Natural killer cell treated with Interleukin-12 subunit alpha and Interleukin-12 subunit beta and Interleukin-15 and Interleukin-18, amount 100 ng/mL, for 72 hours (primary cell): ENCODE results near the gene NKTR. TPM values are rescaled to one million over a fixed set of nuclear protein-coding genes. Genes with fewer than 3 reads are reported as not detected.
"Not testable (repeated sequence)": the region's sequence is repeated elsewhere in the genome, so short reads cannot be mapped to it uniquely, and the experiment has no call there.

Experiments
- ATAC-seq, 2 donors: fragments of 150-1000 bp; cut with Tn5 transposase in 1 of 2; sonication (Bioruptor Pico), chemical (Tn5 transposase) in 1 of 2; 2 replicates each; pipeline ENCODE4 v1.10.0; 2021
- DNase-seq: peaks from one replicate; pipeline ENCODE4 v3.0.0; 2022; ENCODE audit warnings: low spot score
- H3K27ac Mint-ChIP-seq, 2 donors: 1 replicate in 1 of 2; 2 replicates in 1 of 2; pipeline ENCODE4 v1.8.0; 2022; ENCODE audit warnings: mixed read lengths in 2 of 2, mild to moderate bottlenecking in 1 of 2, moderate library complexity in 1 of 2
- H3K27me3 Mint-ChIP-seq, 2 donors: 1 replicate in 1 of 2; 2 replicates in 1 of 2; pipeline ENCODE4 v1.8.0; 2022; ENCODE audit warnings: mixed read lengths in 2 of 2
- H3K36me3 Mint-ChIP-seq: one replicate; pipeline ENCODE4 v1.8.0; 2022; ENCODE audit warnings: mixed read lengths
- H3K4me1 Mint-ChIP-seq, 2 donors: 1 replicate in 1 of 2; 2 replicates in 1 of 2; pipeline ENCODE4 v1.8.0; 2022; ENCODE audit warnings: low read depth in 2 of 2, mixed read lengths in 2 of 2, mild to moderate bottlenecking in 1 of 2
- H3K4me3 Mint-ChIP-seq: one replicate; pipeline ENCODE4 v1.8.0; 2022; ENCODE audit warnings: mixed read lengths
- H3K9me3 Mint-ChIP-seq: 2 replicates; pipeline ENCODE4 v1.8.0; 2022; ENCODE audit warnings: mixed read lengths
- total RNA-seq, 2 donors: library from RNA; stranded (reverse); gene quantifications; one replicate each; pipeline ENCODE4 v1.2.3, GENCODE V29; 2022

The NKTR gene
- total RNA-seq, result 100 to 1,000 TPM in 1 of 2 donors, 10 to 100 TPM in 1; 85.4 to 145 TPM

DNA sequence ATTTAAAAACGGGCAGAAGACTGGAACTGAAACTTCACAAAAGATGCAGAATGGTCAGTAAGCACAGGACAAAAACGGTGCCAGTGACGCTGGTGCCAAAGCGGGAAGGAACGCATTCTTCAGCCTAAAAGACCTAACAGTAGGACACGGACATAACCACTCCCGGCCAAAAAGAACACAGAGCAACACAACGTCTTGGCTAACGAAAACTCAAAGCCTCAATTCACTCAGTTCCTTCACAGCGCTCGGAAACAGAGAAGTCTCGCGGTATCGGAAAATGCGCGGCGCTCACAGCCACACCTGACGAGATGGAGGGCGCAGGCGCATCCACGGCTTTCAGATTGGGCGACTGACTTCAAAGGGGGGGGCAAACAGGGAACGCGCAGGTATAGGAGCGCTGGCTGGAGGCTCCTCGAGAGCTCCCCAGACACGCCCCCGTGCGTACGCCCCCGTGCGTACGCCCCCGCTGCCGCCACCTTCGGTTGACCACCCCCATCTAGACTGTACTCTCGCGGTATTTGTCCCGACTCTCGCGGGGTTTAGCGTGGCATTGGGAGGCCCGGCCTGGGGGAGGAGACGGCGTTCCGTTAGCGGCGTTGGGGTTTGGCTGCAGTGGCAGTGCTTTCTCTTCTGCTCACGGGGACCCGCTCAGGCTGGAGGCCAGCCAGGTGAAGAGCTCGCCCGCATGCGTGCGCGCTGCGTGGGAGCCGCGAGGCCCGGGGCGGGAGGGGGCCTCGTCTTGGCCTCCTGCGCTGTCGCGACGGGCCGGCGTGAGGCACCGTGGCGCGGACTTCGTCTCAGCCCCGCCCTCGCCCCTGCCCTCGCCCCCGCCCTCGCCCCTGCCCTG, at the start of gene NKTR:
TSS of gene NKTR (plus strand) at position 576 of the 847 bp plus-strand sequence. CDS start 321 bp downstream, outside the sequence.
- H3K4me1 Mint-ChIP-seq, result peaks cover 32 to 41% of the 10 kb centered on the region in 2 donors
- no peaks in the 10 kb centered on the region for H3K27me3 Mint-ChIP-seq
- peak; percentile 96 for ATAC-seq
- H3K36me3 Mint-ChIP-seq, result peaks cover 16% of the 10 kb centered on the region
- peak within 1 kb of the TSS; percentile 91 to 95 for H3K27ac Mint-ChIP-seq
- H3K4me3 Mint-ChIP-seq, result peak within 1 kb of the TSS; percentile 93
- peak; percentile 98 for DNase-seq
- H3K9me3 Mint-ChIP-seq, result no peaks in the 10 kb centered on the region

DNA sequence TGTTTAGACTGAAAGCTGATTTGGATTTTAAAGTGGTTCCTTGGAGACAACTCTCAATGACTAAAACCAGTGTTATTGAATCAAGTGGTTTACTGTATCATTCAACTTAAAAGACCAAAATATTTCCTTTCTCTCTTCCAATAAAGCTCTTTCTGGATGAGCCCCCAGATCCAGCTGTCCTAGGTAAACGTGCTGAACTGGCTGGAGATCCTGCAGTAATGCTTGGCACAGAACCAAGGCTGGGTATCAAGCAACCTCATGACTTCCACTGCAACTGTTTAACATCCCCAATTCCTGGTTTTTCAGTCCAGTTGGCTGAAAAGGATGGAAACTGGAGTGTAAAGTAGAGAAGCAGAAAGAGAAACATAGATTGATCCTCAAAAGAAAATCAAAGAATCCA, 47.7 kb upstream of the NKTR start:
- Mint-ChIP-seq H3K4me1 (peaks cover 10 to 13% of the 10 kb centered on the region in 2 donors), H3K27me3 (no peaks in the 10 kb centered on the region), H3K9me3 (no peaks in the 10 kb centered on the region), H3K4me3 (no peak overlapping the region), H3K36me3 (peaks cover 15% of the 10 kb centered on the region), H3K27ac (no peak overlapping the region)
- no peak for ATAC-seq
- no peak for DNase-seq

DNA sequence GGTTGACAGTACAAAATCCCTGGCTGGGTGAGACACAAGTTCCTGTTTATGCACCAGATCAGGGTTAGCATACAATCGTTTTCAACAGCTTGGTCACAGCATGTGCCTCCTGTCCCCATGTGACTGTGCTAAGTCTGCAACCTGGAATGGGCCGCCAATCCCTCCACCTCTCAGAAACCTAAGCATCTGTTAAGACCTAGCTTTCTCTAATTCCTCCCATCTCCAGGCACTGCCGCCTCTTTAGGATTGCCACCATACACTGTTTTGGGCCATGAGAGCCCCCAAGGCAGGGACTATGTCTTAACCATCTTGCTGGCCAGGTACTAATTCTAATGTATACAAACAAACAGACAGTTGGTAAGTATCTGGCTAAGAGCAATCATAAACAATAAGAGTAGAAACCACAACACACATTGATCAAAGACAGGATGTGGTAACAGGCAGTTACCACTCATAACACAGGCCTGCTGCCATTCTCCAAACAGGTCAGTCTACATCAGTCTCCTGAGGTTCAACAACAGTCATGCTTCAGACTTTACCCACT, 44.3 kb upstream of the NKTR start:
- H3K4me1 Mint-ChIP-seq, result peaks cover 10 to 13% of the 10 kb centered on the region in 2 donors
- no peak overlapping the region for H3K4me3 Mint-ChIP-seq
- H3K9me3 Mint-ChIP-seq, result no peaks in the 10 kb centered on the region
- peak overlapping the region in 1 of 2 donors; percentile 39 for H3K27ac Mint-ChIP-seq
- peaks cover 24% of the 10 kb centered on the region for H3K36me3 Mint-ChIP-seq
- no peak for DNase-seq
- ATAC-seq, result peak; percentile 67 to 97
- H3K27me3 Mint-ChIP-seq, result no peaks in the 10 kb centered on the region

DNA sequence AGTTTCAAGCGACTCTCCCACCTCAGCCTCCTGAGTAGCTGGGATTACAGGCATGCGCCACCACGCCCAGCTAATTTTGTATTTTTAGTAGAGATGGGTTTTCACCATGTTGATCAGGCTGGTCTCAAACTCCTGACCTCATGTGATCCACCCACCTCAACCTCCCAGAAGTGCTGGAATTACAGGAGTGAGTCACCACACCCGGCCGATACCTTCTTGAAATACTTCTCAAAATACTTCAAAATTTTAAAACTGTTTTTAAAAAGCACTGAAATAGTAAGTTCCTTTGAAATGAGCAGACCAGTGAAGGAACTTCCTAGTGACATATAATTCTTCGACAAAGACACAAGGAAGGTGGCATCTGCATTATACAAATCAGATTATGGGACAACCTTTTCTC, 43.7 kb upstream of the NKTR start:
- not testable (repeated sequence) for ATAC-seq, H3K9me3 Mint-ChIP-seq, H3K4me3 Mint-ChIP-seq, H3K27me3 Mint-ChIP-seq, DNase-seq
- Mint-ChIP-seq H3K36me3 (peaks cover 25% of the 10 kb centered on the region), H3K4me1 (peaks cover 10 to 13% of the 10 kb centered on the region in 2 donors), H3K27ac (peak overlapping the region; percentile 29 to 39)

DNA sequence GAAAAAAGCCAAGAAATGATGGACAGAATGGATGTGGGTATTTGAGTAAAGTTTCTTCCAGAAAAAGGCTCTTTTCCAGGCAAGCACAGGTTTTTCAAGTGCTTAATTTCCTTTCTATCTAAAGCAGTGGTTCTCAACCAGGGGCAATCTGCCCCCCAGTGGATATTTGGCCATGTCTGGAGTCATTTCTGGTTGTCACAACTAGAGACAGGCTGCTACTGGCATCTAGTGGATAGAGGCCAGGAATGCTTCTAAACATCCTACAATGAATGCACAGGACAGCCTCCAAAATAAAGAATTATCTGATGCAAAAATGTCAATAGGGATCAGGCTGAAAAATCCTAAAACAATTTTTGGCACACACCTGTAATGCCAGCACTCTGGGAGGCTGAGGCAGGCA, 42.6 kb upstream of the NKTR start:
- Mint-ChIP-seq H3K9me3 (no peaks in the 10 kb centered on the region), H3K27ac (no peak overlapping the region), H3K4me1 (peaks cover 10 to 13% of the 10 kb centered on the region in 2 donors), H3K4me3 (no peak overlapping the region), H3K27me3 (no peaks in the 10 kb centered on the region), H3K36me3 (peaks cover 23% of the 10 kb centered on the region)
- DNase-seq, result no peak
- ATAC-seq, result no peak

DNA sequence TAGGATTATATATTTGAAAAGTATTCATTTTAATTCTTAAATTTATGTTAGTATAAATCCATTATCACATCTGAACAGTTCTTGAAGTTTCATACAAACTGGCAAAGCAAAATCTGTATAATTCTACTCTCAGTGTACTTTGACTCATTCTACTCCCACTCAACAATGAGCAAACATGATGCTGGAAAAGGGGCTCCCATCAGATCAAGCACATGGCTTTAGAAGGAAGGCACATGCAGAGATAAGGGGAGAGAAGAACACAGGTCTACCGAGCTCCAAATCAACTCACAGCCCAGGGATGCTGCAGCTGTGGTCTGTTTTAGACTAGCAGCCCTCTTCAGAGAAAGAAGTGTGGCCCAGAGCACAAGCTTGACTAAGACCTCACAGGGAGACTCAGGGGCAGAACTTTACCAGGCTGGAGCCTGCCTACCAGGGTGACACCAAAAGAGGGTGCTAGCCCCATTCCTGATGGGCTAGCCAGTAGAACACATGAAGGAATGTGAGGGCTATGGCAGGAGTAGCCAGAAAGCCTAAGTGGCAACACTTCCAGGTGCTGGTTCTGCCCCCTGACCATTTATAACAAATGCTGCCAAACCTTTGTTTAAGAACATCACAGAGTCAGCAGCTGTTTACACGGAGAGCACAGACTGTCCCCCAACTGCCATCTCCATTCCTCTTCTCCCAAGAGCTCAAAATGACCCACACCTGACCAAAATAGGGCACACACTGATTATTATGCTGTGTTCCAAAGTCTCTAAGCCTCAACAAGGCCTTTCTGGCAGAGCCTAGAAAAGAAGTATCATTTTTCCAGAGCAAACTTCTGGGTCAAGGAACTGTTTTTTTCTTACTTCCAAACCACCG, 38.2 kb upstream of the NKTR start:
- H3K4me1 Mint-ChIP-seq, result peaks cover 2 to 5% of the 10 kb centered on the region in 2 donors
- H3K27me3 Mint-ChIP-seq, result no peaks in the 10 kb centered on the region
- no peak for DNase-seq
- no peak overlapping the region for H3K27ac Mint-ChIP-seq
- H3K9me3 Mint-ChIP-seq, result no peaks in the 10 kb centered on the region
- H3K4me3 Mint-ChIP-seq, result no peak overlapping the region
- ATAC-seq, result no peak
- peaks cover 21% of the 10 kb centered on the region for H3K36me3 Mint-ChIP-seq

DNA sequence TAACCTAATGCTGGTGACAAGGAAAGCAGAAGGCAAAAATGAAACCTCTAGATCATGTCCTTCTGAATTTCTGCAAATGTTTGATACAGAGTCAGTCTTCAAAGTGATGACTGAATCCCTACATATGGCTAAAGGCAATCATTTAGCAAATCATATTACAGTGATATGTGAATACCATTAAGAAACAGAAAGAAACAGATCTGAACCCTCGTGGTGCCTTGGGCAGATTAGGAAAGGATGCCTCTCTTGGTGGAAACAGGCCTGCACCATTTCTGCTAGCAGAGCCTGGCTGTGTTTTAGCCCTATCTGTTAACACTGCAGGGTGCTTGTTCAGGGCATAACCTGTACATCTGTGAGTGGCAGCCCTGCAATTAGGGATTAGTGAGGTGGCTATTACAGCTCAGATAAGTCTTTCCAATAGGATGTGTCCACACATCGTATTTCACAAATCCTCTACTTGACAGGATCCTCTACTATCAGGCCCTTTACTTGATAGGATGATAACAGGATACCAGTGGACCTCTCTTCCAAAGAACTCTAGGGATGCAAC, 30.8 kb upstream of the NKTR start:
- no peak overlapping the region for H3K27ac Mint-ChIP-seq
- ATAC-seq (no peak), DNase-seq (no peak)
- H3K4me1 Mint-ChIP-seq, result peaks cover 5 to 6% of the 10 kb centered on the region in 2 donors
- no peak overlapping the region for H3K4me3 Mint-ChIP-seq
- H3K27me3 Mint-ChIP-seq, result no peaks in the 10 kb centered on the region
- peaks cover 22% of the 10 kb centered on the region for H3K36me3 Mint-ChIP-seq
- no peaks in the 10 kb centered on the region for H3K9me3 Mint-ChIP-seq

DNA sequence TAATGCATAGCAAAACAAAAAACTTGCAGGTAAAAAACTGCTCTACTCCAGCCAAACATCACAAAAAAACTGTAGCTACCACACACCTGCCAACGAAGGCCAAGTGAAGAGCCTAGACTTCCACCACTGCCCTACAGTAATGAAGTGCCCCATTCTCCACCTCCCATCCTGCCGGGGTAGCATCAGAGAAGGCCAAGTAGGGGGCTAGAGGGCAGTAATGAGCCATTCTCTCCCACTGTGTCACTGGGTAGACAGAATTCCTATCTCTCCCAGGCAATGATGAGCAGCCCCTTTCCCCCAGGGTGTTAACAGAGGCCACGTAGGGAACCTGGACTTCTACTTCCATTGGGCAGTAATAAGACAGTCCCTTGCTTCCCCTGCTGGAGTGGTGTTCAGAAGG, 28.2 kb upstream of the NKTR start:
- no peak overlapping the region for H3K27ac Mint-ChIP-seq
- ATAC-seq, result peak in 1 of 2 donors; percentile 63
- no peak overlapping the region for H3K4me3 Mint-ChIP-seq
- H3K27me3 Mint-ChIP-seq, result no peaks in the 10 kb centered on the region
- peaks cover 4% of the 10 kb centered on the region for H3K9me3 Mint-ChIP-seq
- DNase-seq, result no peak
- peaks cover 25% of the 10 kb centered on the region for H3K36me3 Mint-ChIP-seq
- peaks cover 0 to 3% of the 10 kb centered on the region in 2 donors for H3K4me1 Mint-ChIP-seq

DNA sequence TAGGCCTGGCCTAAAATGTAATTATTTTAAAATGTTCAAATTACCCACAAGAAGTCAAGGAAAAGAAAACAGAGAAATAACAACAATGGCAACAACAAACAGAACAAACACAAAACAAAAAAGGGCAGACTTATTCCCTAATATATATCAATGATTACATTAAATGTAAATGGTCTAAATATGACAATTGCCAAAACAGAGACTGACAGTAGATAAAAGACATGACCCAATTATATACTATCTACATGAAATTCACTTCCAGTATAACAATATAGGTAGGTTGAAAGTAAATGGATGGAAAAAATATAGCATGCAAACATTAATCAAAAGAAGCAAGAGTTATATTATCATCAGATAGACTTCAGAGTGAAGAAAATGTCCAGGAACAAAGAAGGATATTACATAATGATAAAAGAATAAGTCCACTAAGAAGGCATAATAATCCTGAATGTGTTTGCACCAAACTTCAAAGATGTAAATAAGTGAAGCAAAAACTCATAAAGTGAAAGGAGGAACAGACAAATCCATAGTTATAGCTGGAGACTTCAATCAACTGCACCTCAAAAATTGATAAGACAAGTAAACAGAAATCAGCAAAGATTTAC, 25.2 kb upstream of the NKTR start:
- peaks cover 30% of the 10 kb centered on the region for H3K36me3 Mint-ChIP-seq
- H3K27me3 Mint-ChIP-seq, result no peaks in the 10 kb centered on the region
- no peak overlapping the region for H3K4me3 Mint-ChIP-seq
- ATAC-seq (no peak), DNase-seq (no peak)
- peaks cover 4% of the 10 kb centered on the region for H3K9me3 Mint-ChIP-seq
- H3K27ac Mint-ChIP-seq, result no peak overlapping the region
- peaks cover 7 to 8% of the 10 kb centered on the region in 2 donors for H3K4me1 Mint-ChIP-seq

DNA sequence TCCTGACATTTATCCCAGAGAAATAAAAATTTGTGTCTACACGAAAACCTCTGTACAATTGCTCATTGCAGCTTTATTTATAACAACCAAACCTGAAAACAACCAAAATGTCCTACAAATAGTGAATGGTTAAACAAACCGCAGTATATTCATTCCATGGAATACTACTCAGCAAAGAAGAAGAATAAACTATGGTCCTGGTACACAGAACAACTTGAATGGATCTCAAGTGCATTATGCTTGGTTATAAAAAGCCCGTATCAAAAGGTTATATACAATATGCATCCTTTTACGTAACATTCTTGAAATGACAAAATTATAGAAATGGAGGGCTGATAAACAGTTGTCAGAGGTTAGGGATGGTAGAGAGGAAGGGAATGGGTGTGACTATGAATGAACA, 22.4 kb upstream of the NKTR start:
- Mint-ChIP-seq H3K4me1 (peaks cover 20 to 30% of the 10 kb centered on the region in 2 donors), H3K36me3 (peaks cover 26% of the 10 kb centered on the region), H3K4me3 (no peak overlapping the region), H3K27me3 (no peaks in the 10 kb centered on the region), H3K9me3 (peaks cover 4% of the 10 kb centered on the region), H3K27ac (no peak overlapping the region)
- DNase-seq (no peak), ATAC-seq (no peak)

DNA sequence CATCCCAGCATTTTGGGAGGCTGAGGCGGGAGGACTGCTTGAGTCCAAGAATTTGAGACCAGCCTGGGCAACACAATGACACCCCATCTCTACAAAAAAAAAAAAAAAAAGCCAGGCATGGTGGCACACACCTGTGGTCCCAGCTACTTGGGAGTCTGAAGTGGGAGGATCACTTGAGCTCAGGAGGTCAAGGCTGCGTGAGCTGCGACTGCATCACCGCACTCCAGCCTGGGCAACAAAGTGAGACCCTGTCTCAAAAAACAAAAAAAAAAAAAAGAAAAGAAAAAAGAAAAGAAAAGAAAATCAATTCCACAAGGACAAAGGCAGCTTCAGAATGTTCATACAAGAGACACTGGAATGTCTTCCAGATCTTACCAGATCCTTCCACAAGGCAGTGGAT, 21.1 kb upstream of the NKTR start:
- Mint-ChIP-seq H3K27ac (peak overlapping the region in 1 of 2 donors; percentile 13), H3K36me3 (peaks cover 17% of the 10 kb centered on the region), H3K4me3 (peak overlapping the region; percentile 40), H3K4me1 (peaks cover 24 to 33% of the 10 kb centered on the region in 2 donors)
- not testable (repeated sequence) for DNase-seq, H3K27me3 Mint-ChIP-seq, ATAC-seq, H3K9me3 Mint-ChIP-seq

DNA sequence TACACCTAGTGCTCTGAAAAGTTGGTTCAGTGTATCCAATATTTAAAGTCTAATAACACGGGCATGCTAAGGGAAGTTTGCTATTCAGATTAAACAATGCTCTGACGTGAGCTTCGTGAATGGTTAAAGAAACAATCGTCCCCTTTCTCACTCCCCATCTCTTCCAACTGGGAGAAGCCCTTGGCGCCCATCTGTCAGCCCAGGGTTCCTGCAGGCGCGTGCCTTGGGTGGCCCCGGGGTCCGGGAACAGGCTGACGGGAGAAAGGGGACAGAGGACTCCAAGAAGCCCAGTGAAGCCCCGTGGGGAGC, 19.1 kb upstream of the NKTR start:
- no peaks in the 10 kb centered on the region for H3K27me3 Mint-ChIP-seq
- peak overlapping the region; percentile 92 for H3K4me3 Mint-ChIP-seq
- ATAC-seq (no peak), DNase-seq (no peak)
- no peaks in the 10 kb centered on the region for H3K9me3 Mint-ChIP-seq
- peaks cover 24 to 33% of the 10 kb centered on the region in 2 donors for H3K4me1 Mint-ChIP-seq
- peaks cover 5% of the 10 kb centered on the region for H3K36me3 Mint-ChIP-seq
- peak overlapping the region; percentile 42 to 86 for H3K27ac Mint-ChIP-seq
